T-helper 2 cell (primary cell): Measurements from ENCODE around the gene GRK5.
"Not testable (repeated sequence)": the region's sequence is repeated elsewhere in the genome, so short reads cannot be mapped to it uniquely, and the experiment has no call there.

ENCODE experiments used
- DNase-seq, 5 experiments: peaks; one replicate each; pipeline versions ENCODE4 v3.0.0 to v3.0.0-alpha.2; 2012 to 2022

The GRK5 gene

DNA sequence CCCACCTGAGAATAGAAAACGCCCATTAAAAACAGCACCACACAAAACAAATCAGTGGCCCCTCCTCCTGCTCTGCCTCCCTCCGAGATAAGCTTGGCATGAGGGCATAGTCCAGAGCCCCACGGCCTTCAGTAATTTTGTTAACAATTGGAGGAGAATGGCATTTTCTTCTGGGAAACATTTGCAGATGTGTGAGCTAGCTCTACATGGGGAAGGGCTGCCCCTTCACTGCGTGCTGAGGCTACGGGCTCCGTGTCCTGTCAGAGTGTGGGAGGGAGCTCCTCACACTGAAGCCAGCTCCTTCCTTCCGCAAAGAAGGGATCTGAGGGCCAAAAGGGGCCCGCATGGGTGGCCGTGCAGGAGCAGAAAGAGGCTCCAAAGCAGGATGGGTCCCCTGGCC, 15.2 kb downstream of the GRK5 start:
- no peak for DNase-seq

- DNase-seq: no peak
Measured at GRCh38 chr10:119222966-119223386, 15.6 kb downstream of the GRK5 start.

DNA sequence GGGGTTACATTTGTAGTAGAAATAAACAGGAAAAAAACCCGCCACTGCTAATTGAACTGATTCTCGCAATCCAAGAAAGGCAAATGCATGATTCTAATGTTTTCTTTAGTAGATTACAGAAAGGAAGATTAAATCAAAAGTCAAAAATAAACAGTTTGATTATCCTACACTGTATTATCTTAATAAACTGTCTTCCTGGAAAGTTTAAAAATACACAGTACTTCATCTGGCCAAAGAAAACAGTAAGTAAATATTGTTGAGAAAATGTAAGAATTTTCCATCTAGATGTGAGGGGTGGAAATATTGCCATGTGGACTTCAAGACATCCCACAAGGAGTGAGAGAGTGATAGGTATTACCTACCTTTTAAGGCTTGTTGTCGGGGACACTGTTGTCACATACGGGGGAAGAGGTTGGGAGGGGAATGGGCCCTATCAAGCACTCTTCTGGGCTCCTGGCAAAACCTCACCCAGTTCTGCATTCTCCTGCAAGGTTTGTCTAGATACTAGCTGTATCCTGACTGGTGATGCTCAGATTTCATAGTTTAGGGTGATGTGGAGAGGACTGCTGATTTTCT, 17.8 kb downstream of the GRK5 start:
- DNase-seq: no peak

DNA sequence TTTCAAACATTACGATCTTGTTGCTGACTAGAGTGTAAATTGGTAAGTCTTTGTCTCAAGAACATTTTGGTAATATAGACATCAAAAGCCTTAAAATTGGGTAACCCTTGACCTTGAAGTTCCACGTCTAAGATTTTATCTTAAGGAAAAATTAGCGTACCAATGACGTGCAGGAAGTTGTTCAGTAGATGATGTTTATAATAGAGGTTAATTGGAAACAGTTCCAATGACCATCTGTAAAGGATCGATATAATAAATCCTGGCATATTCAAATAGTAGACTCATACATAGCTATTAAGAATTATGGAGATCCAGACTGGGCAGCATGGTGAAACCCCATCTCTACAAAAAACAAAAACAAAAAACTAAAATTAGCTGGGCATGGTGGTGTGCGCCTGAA, 20.5 kb downstream of the GRK5 start:
- DNase-seq: no peak

DNA sequence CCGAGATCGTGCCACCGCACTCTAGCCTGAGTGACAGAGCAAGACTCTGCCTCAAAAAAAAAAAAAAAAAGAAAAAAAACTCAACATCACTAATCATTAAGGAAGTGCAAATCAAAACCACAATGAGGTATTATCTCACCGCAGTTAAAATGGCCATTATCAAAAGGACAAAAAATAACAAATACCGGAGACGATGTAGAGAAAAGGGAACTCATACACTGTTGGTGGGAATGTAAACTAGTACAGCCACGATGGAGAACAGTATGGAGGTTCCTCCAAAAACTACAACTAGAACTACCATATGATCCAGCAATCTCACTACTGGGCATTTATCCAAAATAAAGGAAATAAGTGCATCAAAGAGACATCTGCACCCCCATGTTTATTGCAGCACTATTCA, 24.3 kb downstream of the GRK5 start:
- DNase-seq: no peak

GRCh38 chr10:119232439-119232838, 25.1 kb downstream of the GRK5 start:
- peak in 1 of 5 experiments; percentile 32 for DNase-seq

DNA sequence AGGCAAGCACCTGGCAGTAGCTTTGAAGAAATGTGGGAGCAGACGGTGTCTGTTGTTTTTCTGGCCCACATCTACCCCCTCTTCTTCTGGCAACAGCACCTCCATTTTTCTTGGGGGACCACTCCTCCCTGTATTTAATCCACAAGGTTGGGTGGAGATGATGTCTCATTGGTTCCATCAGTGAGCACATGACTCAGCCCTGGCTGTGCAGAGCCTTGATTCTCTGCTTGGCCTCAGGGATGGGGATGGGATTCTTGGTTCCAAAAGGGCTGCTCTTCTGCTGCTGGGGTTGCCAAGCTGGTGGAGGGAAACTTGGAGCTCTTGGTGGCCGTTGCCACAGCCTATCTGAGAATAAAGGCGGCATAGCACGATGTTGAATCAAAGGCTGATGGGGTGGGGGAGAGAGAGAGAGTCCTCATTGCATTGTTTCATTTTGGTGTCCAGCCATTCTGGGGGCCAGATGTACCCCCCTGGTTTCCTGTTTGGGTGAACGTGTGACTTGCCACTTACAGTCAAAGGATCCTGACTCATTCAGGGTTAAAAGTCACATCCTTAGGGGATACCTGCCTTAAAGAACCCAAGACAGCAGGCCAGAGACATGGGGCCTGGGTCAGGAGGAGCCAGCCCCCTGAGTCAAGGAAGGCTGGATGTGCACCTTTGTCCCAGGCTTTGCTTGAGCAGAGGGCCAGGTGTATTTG, 25.9 kb downstream of the GRK5 start:
- DNase-seq: peak in 1 of 5 experiments; percentile 15

- DNase-seq: no peak
Measured at GRCh38 chr10:119233821-119234220, 26.4 kb downstream of the GRK5 start.

- no peak for DNase-seq
Measured at GRCh38 chr10:119235356-119235755, 28.0 kb downstream of the GRK5 start.

- DNase-seq: peak in 1 of 5 experiments; percentile 15
Measured at GRCh38 chr10:119237722-119238436, 30.5 kb downstream of the GRK5 start.

GRCh38 chr10:119238577-119238976, 31.2 kb downstream of the GRK5 start:
- no peak for DNase-seq

- DNase-seq: not testable (repeated sequence)
Measured at GRCh38 chr10:119239015-119239414, 31.6 kb downstream of the GRK5 start.

- DNase-seq: not testable (repeated sequence)
Measured at GRCh38 chr10:119239630-119240029, 32.3 kb downstream of the GRK5 start.

DNA sequence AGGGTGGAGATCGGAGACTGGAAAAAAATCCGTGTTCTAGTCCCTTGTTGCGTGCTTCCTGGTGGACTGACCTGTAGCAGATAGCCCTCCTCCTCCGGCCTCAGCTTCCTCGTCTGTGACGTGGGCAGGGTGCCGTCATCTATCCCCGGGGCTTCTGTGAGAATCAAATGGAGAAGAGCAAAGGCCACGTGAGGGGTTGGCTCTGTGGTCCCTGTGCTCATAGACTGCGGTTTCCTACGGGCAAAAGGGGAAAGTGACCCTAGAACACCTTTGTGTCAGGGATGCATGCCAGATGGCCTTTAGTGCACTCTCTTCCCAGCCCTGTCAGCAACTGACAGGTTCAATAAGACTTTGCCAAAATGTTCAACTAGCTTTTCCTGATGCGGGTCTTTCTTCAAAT, 33.7 kb downstream of the GRK5 start:
- no peak for DNase-seq

DNA sequence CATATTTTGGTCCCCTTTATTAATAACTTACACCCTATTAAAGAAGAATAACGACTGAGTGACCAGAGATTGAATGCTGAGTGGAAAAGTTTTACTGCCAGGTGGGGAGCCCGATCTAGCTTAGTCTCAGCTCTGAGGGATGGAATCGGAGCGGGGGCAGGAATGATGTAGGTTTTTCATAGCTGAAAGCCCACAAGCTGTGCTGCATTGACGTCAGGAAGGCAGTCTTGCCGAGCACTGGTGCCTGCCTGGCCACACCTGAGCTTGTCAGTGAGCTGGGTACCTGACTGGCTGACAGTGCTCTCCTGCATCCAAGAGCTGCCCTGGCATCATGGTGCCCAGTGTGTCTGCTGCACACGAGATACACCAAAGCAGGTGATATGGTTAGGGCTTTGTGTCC, 34.8 kb downstream of the GRK5 start:
- DNase-seq: no peak

GRCh38 chr10:119243488-119243887, 36.1 kb downstream of the GRK5 start:
- no peak for DNase-seq

- DNase-seq: no peak
Measured at GRCh38 chr10:119243967-119244366, 36.6 kb downstream of the GRK5 start.

GRCh38 chr10:119245272-119245671, 37.9 kb downstream of the GRK5 start:
- no peak for DNase-seq

GRCh38 chr10:119246862-119247549, 39.6 kb downstream of the GRK5 start:
- no peak for DNase-seq

DNA sequence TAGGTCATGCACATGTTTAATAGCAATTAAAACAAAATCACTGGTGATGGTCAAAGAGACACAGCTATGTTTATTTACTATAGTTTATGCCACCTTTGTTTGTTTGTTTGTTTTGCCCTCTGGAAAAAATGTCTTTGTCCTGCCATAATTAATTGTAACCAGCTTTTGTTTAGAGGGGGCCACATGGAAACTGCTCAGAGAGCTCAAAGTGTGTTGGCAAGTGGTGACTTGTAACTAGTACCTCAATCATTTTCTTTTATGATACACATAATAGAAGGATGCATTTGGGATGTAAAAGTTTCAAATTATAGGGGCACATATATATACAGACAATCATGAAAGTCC, 40.2 kb downstream of the GRK5 start:
- no peak for DNase-seq

DNA sequence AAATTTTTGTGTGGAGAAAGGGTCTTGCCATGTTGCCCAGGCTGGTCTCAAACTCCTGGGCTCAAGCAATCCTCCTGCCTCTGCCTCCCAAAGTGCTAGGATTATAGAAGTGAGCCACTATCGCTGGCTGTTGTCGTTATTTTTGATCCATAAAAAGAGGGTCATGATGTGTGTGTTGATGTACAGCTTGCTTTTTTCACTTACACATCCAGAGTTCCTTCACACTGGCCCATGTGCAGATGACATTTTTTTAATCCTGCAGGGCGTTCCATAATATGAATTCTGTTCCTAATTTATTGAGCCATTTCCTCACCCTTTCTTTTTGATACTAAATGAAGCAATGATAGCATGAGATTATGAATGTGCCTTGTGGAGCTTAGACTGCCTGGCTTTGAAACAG, 40.8 kb downstream of the GRK5 start:
- no peak for DNase-seq

DNA sequence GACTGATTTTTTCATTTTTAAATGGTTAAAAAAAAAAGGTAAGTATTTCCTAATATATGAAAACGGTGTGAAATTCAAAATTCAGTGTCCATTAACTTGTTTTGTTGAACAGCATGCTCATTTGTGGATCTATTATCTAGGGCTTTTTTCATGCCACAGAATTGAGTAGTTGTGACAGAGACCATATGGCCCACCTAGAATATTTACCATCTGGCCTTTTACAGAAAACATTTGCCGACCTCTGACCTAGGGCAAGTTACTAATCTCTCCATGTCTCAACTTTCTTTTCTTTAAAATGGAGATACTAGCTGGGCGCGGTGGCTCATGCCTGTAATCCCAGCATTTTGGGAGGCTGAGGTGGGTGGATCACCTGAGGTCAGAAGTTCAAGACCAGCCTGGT, 41.3 kb downstream of the GRK5 start:
- DNase-seq: no peak

GRCh38 chr10:119250641-119251314, 43.4 kb downstream of the GRK5 start:
- peak in 1 of 5 experiments; percentile 14 for DNase-seq
